ENCODE results near the gene KCTD18. TPM values are rescaled to one million over a fixed set of nuclear protein-coding genes. Genes with fewer than 3 reads are reported as not detected.
A peak's percentile ranks its signal among the peaks of the same experiment; 100 is the strongest.

Gene KCTD18
- total and polyA plus RNA-seq, 2 of the 8 experiments (the other 6 are each of a cell fraction or from before 2014, with no cell fraction given), result 1.6 to 3.1 TPM

DNA sequence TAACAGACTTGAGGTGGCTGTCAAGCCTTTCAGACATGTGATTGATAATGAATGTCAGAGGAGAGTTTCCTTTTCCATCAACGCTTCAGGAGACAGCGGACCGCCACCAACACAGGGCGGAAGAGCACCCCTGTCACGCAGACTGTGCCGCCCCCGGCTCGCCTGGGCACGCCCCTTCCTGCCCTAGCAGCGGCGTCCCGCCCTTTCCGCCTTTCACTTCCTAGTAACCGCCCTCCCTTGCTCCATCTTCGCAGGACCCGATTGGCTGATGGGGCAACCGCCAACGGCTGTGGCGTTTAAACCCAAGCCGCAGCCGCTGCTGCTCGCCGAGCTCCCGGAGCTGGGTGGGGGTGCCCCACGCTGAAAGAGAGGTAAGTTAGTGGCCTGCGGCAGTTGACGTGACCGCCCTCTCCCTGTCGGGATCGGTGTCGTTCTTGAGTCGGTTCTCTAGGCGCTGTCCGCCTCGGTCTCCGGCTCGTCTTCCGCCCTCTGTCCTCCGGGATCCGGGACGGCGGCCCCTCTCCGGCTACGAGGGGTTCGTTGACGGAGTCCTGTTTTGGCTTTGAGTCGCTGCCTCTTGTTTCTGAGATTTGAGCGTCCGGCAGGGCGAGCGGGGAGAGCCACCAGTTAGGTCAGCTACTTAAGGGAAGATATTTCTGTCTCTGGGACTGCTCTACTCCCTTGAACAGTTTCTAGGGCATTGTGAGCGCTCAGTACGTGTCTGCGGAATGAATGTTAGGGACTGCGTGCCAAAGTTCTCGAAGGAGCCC lies 16.2 kb upstream of the KCTD18 start, which contains the start of gene SGO2 (continued):
- TF ChIP-seq HDAC2 (IDR thresholded peaks at IDR 0.05; ENCODE audit: borderline replicate concordance in 1 of 2, low read depth in 2 of 2, low read length in 2 of 2) (peak in 1 of 2 experiments; percentile 98; a peak in 1 of 4 replicates), YY1 (IDR thresholded peaks at IDR 0.05; ENCODE audit: low read depth, low read length) (no peak), FOSL1 (IDR thresholded peaks at IDR 0.05; ENCODE audit: insufficient read depth, low read depth, low read length) (no peak), BRCA1 (IDR thresholded peaks at IDR 0.05; ENCODE audit: low read depth, low read length) (no peak), GABPA (IDR thresholded peaks at IDR 0.05; ENCODE audit: borderline replicate concordance, insufficient read depth, low read length) (no peak), CEBPB (IDR thresholded peaks at IDR 0.05; ENCODE audit: low read depth, low read length) (0 out of 2 replicates have a peak, but pooled peaks have one; percentile 54), HDAC6 (IDR thresholded peaks at IDR 0.05; ENCODE audit: low read depth, low read length) (no peak), EGR1 (IDR thresholded peaks at IDR 0.05; ENCODE audit: borderline replicate concordance, low read depth, low read length) (peak; percentile 85), CTBP2 (IDR thresholded peaks at IDR 0.05; ENCODE audit: borderline replicate concordance, insufficient read depth, insufficient read length, low read length) (no peak), SP4 (IDR thresholded peaks at IDR 0.05; ENCODE audit: low read length) (0 out of 2 replicates have a peak, but pooled peaks have one; percentile 35), MAFK (IDR thresholded peaks at IDR 0.05; ENCODE audit: low read depth, low read length) (no peak), POLR2A (IDR thresholded peaks at IDR 0.05; ENCODE audit: control extremely low read depth in 1 of 2, low read depth in 2 of 2, low read length in 2 of 2) (no peak), KDM4A (IDR thresholded peaks at IDR 0.05; ENCODE audit: low read depth, low read length, severe bottlenecking) (peak; percentile 77), BACH1 (IDR thresholded peaks at IDR 0.05; ENCODE audit: low read length) (no peak), KDM5A (IDR thresholded peaks at IDR 0.05; ENCODE audit: low read length) (no peak), TEAD4 (IDR thresholded peaks at IDR 0.05; ENCODE audit: low read depth, low read length) (no peak), BCL11A (IDR thresholded peaks at IDR 0.05; ENCODE audit: low read depth in 2 of 2, low read length in 2 of 2) (no peak), TAF1 (IDR thresholded peaks at IDR 0.05; ENCODE audit: low read depth, low read length) (peak; percentile 62; the same call in 1 of the 2 replicates)
- TF ChIP-seq, protein P1, sequence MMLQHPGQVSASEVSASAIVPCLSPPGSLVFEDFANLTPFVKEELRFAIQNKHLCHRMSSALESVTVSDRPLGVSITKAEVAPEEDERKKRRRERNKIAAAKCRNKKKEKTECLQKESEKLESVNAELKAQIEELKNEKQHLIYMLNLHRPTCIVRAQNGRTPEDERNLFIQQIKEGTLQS (IDR thresholded peaks at IDR 0.05; ENCODE audit: insufficient read depth, low read depth, low read length), result no peak
- TF ChIP-seq, protein P2, sequence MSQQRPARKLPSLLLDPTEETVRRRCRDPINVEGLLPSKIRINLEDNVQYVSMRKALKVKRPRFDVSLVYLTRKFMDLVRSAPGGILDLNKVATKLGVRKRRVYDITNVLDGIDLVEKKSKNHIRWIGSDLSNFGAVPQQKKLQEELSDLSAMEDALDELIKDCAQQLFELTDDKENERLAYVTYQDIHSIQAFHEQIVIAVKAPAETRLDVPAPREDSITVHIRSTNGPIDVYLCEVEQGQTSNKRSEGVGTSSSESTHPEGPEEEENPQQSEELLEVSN (IDR thresholded peaks at IDR 0.05), result peak; percentile 43
- TF ChIP-seq, protein P3, sequence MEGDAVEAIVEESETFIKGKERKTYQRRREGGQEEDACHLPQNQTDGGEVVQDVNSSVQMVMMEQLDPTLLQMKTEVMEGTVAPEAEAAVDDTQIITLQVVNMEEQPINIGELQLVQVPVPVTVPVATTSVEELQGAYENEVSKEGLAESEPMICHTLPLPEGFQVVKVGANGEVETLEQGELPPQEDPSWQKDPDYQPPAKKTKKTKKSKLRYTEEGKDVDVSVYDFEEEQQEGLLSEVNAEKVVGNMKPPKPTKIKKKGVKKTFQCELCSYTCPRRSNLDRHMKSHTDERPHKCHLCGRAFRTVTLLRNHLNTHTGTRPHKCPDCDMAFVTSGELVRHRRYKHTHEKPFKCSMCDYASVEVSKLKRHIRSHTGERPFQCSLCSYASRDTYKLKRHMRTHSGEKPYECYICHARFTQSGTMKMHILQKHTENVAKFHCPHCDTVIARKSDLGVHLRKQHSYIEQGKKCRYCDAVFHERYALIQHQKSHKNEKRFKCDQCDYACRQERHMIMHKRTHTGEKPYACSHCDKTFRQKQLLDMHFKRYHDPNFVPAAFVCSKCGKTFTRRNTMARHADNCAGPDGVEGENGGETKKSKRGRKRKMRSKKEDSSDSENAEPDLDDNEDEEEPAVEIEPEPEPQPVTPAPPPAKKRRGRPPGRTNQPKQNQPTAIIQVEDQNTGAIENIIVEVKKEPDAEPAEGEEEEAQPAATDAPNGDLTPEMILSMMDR (IDR thresholded peaks at IDR 0.05; ENCODE audit: control extremely low read depth in 1 of 3, insufficient read depth in 1 of 3, low read depth in 1 of 3, low read length in 3 of 3), result peak in 2 of 3 experiments; percentile 9 to 21; a peak in 2 of 4 replicates
